Mucosa of descending colon (tissue), 3 donors: ENCODE measurements around the gene HAGH. TPM values are rescaled to one million over a fixed set of nuclear protein-coding genes. Genes with fewer than 3 reads are reported as not detected.

Experiments used
- ATAC-seq: fragments of 200-7000 bp; cut with Tn5 transposase; one replicate; pipeline ENCODE4 v1.9.1; 2020; ENCODE audit warnings: mild to moderate bottlenecking, moderate library complexity
- DNase-seq, 3 donors: peaks; one replicate each; pipeline ENCODE4 v3.0.0-alpha.2; 2020
- H3K36me3 ChIP-seq: fragments of 200-600 bp; one replicate; pipeline ENCODE4 v1.8.0; 2021; ENCODE audit warnings: low read depth, mild to moderate bottlenecking
- H3K4me1 ChIP-seq: fragments of 200-600 bp; one replicate; pipeline ENCODE4 v1.8.0; 2021; ENCODE audit warnings: low read depth, mild to moderate bottlenecking
- H3K4me3 ChIP-seq: fragments of 200-600 bp; one replicate; pipeline ENCODE4 v1.8.0; 2021; ENCODE audit warnings: mild to moderate bottlenecking
- H3K9me3 ChIP-seq: fragments of 200-600 bp; one replicate; pipeline ENCODE4 v1.8.0; 2021; ENCODE audit warnings: mild to moderate bottlenecking
- intact Hi-C, 2 donors: fragments of 100-400 bp; cut with DNase I in 1 of 2; cut with micrococcal nuclease in 1 of 2; formaldehyde crosslinking; loops; one replicate each; pipeline versions ENCODE4 v1.11.0 to v1.11.1; 2022; cut with DNase I, micrococcal nuclease
- total RNA-seq, 3 donors: library from RNA; stranded (reverse); fragmentation: NEBNext Ultra II Directional in 2 of 3; extraction: Animal tissue kit (Norgen Biotek cat#: 25700) in 2 of 3; gene quantifications; one replicate each; pipeline versions ENCODE4 v1.2.1 to v1.2.4, GENCODE V29; 2021 to 2023
- TF ChIP-seq, protein P1 (sequence below): fragments of 200-600 bp; IDR thresholded peaks from one replicate; pipeline ENCODE4 v1.8.0; 2022; ENCODE audit warnings: antibody characterized with exemption, mild to moderate bottlenecking
- donor health status: DM: no; HTN: no; CAD: no; lungs with moderate emphysema.
- donor health status: DM: no; HTN: no; CAD: no.
- donor health status: DM: no; HTN: yes; CAD: no.

HAGH gene
- total RNA-seq, 3 donors from 2014 or later = 63.4 to 94.8 (median 68.0) TPM

DNA sequence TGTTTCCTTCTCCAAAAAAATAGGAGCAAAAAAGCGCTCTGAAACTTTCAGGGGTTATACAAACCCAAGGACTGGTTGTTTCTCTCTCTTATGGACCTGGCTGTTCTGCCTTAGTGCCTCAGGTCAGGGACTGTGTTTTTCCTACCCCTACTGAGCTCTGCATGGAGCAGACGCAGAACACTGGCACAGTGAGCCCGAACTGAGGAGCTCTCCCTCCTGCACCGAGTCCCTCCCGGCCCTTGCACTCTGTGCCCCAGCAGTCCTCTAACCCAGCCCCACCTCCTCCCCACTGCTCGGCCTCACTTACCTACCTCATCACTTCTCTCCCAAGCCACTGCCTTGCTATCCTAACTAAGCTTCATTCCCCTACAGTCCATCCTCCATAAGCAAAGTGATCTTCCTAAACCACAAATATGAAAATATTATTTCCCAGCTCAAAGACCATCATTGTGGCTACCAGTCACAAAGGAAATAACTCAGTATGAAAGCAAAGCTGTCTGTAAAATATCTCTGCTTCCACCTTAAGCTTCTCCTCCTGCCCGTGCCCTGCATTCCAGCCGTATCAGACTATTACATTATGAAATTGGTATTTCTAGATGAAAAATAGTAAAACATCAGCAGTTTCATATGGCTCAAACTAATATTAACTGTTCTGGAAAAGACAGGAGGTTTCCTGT, 31.7 kb upstream of the HAGH start:
- no peak overlapping the region for H3K4me3 ChIP-seq
- TF ChIP-seq, protein P1, sequence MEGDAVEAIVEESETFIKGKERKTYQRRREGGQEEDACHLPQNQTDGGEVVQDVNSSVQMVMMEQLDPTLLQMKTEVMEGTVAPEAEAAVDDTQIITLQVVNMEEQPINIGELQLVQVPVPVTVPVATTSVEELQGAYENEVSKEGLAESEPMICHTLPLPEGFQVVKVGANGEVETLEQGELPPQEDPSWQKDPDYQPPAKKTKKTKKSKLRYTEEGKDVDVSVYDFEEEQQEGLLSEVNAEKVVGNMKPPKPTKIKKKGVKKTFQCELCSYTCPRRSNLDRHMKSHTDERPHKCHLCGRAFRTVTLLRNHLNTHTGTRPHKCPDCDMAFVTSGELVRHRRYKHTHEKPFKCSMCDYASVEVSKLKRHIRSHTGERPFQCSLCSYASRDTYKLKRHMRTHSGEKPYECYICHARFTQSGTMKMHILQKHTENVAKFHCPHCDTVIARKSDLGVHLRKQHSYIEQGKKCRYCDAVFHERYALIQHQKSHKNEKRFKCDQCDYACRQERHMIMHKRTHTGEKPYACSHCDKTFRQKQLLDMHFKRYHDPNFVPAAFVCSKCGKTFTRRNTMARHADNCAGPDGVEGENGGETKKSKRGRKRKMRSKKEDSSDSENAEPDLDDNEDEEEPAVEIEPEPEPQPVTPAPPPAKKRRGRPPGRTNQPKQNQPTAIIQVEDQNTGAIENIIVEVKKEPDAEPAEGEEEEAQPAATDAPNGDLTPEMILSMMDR = no peak
- no peak for DNase-seq
- no peak for ATAC-seq
- no peaks in the 10 kb centered on the region for H3K9me3 ChIP-seq
- intact Hi-C loops = no loop called here
- H3K4me1 ChIP-seq = no peaks in the 10 kb centered on the region
- no peaks in the 10 kb centered on the region for H3K36me3 ChIP-seq

DNA sequence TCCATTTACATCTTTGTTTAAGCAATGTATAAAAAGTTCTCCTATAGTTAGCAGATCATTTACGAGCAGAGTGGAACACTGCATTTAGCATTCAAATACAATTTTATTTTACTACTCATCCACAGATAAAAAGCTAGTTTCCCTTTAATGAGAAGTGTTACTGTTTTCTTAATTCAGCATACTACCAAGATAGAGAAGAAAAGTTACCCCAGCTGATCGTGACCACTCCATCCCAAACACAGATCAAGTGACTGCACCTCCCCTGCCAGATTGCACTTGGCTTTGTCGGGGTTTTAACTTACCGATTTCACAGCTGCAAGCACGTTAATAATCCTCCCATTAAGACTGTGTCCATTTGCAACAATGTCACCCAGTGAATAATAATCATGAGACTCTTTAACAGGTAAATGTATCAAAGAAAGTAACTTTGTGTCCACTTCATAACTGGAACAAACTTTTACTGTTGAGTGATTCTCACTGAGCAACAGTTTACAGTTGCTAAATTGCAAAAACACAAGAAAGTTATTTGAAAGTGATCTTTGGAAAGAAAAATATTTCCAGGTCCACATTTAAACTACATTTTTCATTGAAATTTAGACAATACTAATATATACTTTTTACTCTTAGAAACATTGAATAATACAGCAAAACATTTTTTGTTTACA, 30.9 kb upstream of the HAGH start:
- no peaks in the 10 kb centered on the region for H3K9me3 ChIP-seq
- no peak for DNase-seq
- no peak overlapping the region for H3K4me3 ChIP-seq
- no peak for ATAC-seq
- TF ChIP-seq, protein P1 = no peak
- intact Hi-C loops = no loop called here
- H3K4me1 ChIP-seq = no peaks in the 10 kb centered on the region
- no peaks in the 10 kb centered on the region for H3K36me3 ChIP-seq

DNA sequence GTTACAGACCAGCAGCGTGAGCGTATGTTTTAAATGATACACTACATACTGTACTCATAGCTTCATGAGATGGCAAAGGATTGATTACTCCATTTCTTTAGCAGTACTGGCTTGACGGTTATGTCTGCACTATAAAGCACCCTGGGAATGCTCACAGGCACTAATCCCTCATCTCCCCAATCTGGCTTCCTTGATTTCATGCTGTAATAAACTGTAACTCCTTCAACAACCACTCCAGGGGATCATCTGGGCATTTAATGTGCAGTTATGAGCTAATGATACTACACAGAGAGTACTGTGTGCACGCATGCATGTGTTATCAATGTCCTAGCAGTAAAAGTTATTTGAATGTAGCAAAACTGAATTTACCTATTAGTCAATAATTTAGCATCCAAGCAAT, 25.2 kb upstream of the HAGH start:
- intact Hi-C loops = no loop called here

DNA sequence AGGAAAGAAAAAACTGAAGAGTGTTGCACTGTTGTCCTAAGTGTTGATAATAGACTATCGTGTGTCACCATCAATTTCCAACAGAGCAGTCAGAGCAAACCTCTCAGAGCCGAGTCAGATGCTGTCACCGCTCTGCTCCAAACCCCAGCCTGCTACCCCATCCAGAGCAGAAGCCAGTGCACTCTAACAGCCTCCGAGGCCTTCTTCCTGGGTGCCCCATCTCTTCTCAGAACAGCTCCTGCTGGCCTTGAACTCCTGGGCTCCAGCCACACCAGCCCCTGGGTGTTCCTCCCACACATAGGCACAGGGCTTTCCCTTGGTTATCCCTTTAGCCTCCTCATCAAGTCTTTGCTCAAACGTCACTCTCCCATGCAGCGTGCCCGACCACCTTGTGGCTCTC, 24.4 kb upstream of the HAGH start:
- TF ChIP-seq, protein P1 = no peak
- H3K4me3 ChIP-seq = no peak overlapping the region
- DNase-seq = no peak
- H3K4me1 ChIP-seq = no peaks in the 10 kb centered on the region
- H3K9me3 ChIP-seq = no peaks in the 10 kb centered on the region
- ATAC-seq = no peak
- H3K36me3 ChIP-seq = no peaks in the 10 kb centered on the region
- intact Hi-C loops = no loop called here

More for the DNA sequence above, 25.2 kb upstream of the HAGH start:
- H3K4me1 ChIP-seq = no peaks in the 10 kb centered on the region
- no peak for DNase-seq
- H3K36me3 ChIP-seq = no peaks in the 10 kb centered on the region
- TF ChIP-seq, protein P1 = no peak
- H3K4me3 ChIP-seq = no peak overlapping the region
- no peaks in the 10 kb centered on the region for H3K9me3 ChIP-seq
- ATAC-seq = no peak

DNA sequence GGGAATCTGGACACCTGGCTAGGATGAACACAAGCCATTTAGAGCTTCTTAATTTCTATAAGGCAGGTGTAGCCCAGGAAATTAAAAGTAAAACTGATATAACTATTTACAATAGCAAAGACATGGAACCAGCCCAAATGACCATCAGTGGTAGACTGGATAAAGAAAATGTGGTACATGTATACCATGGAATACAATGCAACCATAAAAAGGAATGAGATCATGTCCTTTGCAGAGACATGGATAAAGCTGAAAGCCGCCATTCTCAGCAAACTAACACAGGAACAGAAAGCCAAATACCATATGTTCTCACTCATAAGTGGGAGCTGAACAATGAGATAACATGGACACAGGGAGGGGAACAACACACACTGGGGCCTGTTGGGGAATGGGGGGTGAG, 19.8 kb upstream of the HAGH start:
- DNase-seq = no peak
- TF ChIP-seq, protein P1 = no peak
- intact Hi-C loops = no loop called here

More for the DNA sequence above, 19.8 kb upstream of the HAGH start:
- ATAC-seq = no peak
- Histone ChIP-seq H3K4me3 (no peak overlapping the region), H3K36me3 (no peaks in the 10 kb centered on the region), H3K9me3 (no peaks in the 10 kb centered on the region), H3K4me1 (no peaks in the 10 kb centered on the region)
